Stimulated activated naive CD8-positive, alpha-beta T cell treated with anti-CD3 and anti-CD28 coated beads, Interleukin-15, amount 100 ng/mL, for 72 hours (primary cell): ENCODE measurements around the gene WEE1.
"Not testable (repeated sequence)": the region's sequence is repeated elsewhere in the genome, so short reads cannot be mapped to it uniquely, and the experiment has no call there.

Experiments
- ATAC-seq: fragments of 150-1000 bp; cut with Tn5 transposase; 2 replicates; pipeline ENCODE4 v1.10.0; 2021; ENCODE audit warnings: mild to moderate bottlenecking, moderate library complexity
- DNase-seq, 2 donors: peaks; one replicate each; pipeline ENCODE4 v3.0.0; 2021 to 2022
- H3K27ac Mint-ChIP-seq, 2 donors: one replicate each; pipeline ENCODE4 v1.8.0; 2022; ENCODE audit warnings: mild to moderate bottlenecking in 2 of 2, mixed read lengths in 2 of 2, moderate library complexity in 2 of 2
- H3K27me3 Mint-ChIP-seq: one replicate; pipeline ENCODE4 v1.8.0; 2022; ENCODE audit warnings: mixed read lengths
- H3K4me1 Mint-ChIP-seq: one replicate; pipeline ENCODE4 v1.8.0; 2022; ENCODE audit warnings: mild to moderate bottlenecking, mixed read lengths
- H3K4me3 Mint-ChIP-seq, 2 donors: one replicate each; pipeline ENCODE4 v1.8.0; 2022; ENCODE audit warnings: mild to moderate bottlenecking in 2 of 2, mixed read lengths in 2 of 2, moderate library complexity in 1 of 2
- H3K9me3 Mint-ChIP-seq, 2 donors: one replicate each; pipeline ENCODE4 v1.8.0; 2022; ENCODE audit warnings: mixed read lengths in 2 of 2

WEE1 gene

DNA sequence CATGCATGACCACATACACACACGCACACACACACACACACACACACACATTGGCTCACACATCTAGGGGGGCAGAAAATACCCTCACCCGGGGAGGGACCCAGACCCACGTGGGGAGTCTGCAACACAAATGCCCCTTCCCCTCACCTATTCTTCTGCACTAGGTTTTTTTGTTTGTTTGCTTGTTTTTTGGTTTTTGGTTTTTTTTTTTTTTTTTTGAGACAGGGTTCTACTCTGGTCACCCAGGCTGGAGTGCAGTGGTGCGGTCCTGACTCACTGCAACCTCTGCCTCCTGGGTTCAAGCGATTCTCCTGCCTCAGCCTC, 28.4 kb downstream of the WEE1 start:
- Mint-ChIP-seq H3K9me3 (no peaks in the 10 kb centered on the region), H3K27ac (peak overlapping the region in 1 of 2 donors; percentile 46), H3K27me3 (peaks cover 11% of the 10 kb centered on the region), H3K4me3 (peak overlapping the region; percentile 84 to 90), H3K4me1 (peaks cover 37% of the 10 kb centered on the region)
- peak; percentile 41 for ATAC-seq
- no peak for DNase-seq

DNA sequence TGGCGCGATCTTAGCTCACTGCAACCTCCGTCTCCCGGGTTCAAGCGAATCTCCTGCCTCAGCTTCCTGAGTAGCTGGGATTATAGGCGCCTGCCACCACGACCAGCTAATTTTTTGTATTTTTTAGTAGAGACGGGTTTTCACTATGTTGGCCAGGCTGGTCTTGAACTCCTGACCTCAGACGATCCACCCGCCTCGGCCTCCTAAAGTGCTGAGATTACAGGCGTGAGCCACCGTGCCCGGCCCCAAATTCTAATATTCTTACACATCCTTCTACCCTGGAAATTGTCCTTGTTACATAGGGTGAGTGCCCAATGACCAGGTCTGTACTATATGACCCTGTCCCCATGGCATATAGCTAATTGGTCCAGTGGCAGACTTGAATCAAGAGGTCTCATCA, 29.7 kb downstream of the WEE1 start:
- peaks cover 11% of the 10 kb centered on the region for H3K27me3 Mint-ChIP-seq
- not testable (repeated sequence) for ATAC-seq

DNA sequence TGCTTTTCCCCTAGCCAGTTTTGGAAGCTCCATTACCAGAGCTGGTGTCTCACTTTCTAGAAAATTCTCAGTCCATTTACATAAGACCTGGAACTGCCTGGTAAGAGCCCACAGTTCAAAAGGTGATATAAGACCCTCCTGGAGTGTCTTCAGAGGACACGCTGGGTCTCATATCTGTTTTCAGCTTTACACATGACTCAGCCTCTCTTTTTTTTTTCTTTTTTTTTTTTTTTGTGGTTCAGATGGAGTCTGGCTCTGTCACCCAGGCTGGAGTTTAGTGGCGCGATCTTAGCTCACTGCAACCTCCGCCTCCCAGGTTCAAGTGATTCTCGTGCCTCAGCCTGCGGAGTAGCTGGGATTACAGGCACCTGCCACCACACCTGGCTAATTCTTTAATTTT, 30.7 kb downstream of the WEE1 start:
- H3K9me3 Mint-ChIP-seq, result no peaks in the 10 kb centered on the region
- ATAC-seq (no peak), DNase-seq (no peak)
- H3K4me3 Mint-ChIP-seq, result no peak overlapping the region
- H3K4me1 Mint-ChIP-seq, result peaks cover 41% of the 10 kb centered on the region
- peaks cover 11% of the 10 kb centered on the region for H3K27me3 Mint-ChIP-seq
- no peak overlapping the region for H3K27ac Mint-ChIP-seq

More for the DNA sequence above, 29.7 kb downstream of the WEE1 start:
- H3K27ac Mint-ChIP-seq, DNase-seq, H3K9me3 Mint-ChIP-seq, H3K4me3 Mint-ChIP-seq: not testable (repeated sequence)
- peaks cover 37% of the 10 kb centered on the region for H3K4me1 Mint-ChIP-seq

DNA sequence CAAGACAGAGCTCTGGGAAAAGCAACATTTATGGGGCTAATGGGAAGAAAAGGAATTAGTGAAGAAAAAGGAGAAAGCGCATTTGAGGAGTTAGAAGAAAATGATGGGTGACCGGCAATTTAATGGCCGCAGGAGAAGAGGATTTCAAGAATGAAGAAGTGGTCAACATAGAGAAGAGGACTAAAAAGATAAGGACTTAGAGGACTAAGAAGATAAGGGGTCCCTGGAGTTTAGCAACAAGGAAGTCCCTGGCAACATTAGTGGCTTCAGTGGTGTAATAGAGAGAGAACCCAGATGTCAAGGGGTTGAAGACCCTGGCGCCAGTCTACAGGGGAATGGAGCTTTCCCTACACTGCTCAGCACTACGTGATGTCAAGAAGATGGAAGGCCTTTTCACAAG, 32.3 kb downstream of the WEE1 start:
- ATAC-seq, result no peak
- peaks cover 38% of the 10 kb centered on the region for H3K4me1 Mint-ChIP-seq

DNA sequence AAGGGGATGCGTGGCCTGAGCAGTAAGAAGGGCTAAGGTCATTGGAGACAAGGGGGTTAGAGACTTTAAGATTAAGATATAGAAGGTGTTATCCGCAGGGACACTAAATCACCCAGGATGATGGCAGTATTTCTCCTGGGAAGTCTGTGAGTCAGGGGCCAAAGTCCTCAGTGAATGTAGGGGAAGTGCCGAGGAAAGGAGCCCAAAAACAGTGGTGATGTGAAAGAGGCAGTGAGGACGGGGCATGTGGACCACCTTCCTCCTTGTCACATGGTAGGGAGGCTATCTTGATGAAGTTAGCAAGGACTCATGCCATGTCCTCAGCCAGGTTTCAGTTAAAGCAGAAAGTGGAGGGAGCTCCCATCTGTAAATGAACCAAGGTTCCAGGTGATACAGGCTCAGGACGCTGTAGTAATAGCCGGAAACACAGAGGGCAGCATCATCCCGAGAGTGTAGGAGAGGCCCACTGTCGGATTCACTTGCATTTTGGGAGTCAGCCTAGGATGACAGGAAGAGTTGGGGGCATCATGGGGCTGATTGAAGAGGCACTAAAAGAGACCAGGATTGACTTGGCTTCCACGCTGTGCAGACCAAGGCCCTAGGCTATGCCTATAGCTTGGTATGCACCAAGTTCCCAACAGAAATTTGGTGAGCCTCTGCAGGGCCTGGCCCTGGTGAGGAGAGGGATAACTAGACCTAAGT, 33.5 kb downstream of the WEE1 start:
- no peak for DNase-seq
- Mint-ChIP-seq H3K9me3 (peaks cover 0 to 5% of the 10 kb centered on the region in 2 donors), H3K27me3 (peaks cover 11% of the 10 kb centered on the region), H3K4me1 (peaks cover 34% of the 10 kb centered on the region), H3K4me3 (no peak overlapping the region), H3K27ac (no peak overlapping the region)
- ATAC-seq, result no peak

More for the DNA sequence above, 32.3 kb downstream of the WEE1 start:
- DNase-seq, result no peak
- Mint-ChIP-seq H3K27me3 (peaks cover 11% of the 10 kb centered on the region), H3K4me3 (no peak overlapping the region), H3K27ac (no peak overlapping the region), H3K9me3 (no peaks in the 10 kb centered on the region)

DNA sequence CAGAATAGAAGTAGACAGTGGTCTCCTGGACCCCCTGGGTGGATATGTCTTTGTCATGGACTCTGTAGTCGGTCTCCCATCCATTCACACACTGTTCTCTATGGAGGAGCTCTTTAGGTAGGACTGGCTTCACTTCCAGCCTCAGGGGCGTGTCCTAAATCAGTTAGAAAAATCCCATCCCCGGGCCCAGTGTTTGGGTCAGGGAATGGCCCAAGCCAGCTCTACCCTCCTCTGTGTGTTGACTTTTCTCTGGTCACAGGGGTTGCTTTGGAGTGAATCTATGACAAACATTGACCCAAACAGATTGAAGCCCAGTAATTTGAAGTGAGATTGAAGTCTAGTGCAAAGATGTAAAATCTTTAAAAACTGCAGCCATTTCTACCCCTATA, 34.0 kb downstream of the WEE1 start:
- Mint-ChIP-seq H3K9me3 (peaks cover 0 to 5% of the 10 kb centered on the region in 2 donors), H3K27me3 (peaks cover 11% of the 10 kb centered on the region), H3K4me1 (peaks cover 30% of the 10 kb centered on the region), H3K4me3 (no peak overlapping the region), H3K27ac (no peak overlapping the region)
- ATAC-seq (no peak), DNase-seq (no peak)

DNA sequence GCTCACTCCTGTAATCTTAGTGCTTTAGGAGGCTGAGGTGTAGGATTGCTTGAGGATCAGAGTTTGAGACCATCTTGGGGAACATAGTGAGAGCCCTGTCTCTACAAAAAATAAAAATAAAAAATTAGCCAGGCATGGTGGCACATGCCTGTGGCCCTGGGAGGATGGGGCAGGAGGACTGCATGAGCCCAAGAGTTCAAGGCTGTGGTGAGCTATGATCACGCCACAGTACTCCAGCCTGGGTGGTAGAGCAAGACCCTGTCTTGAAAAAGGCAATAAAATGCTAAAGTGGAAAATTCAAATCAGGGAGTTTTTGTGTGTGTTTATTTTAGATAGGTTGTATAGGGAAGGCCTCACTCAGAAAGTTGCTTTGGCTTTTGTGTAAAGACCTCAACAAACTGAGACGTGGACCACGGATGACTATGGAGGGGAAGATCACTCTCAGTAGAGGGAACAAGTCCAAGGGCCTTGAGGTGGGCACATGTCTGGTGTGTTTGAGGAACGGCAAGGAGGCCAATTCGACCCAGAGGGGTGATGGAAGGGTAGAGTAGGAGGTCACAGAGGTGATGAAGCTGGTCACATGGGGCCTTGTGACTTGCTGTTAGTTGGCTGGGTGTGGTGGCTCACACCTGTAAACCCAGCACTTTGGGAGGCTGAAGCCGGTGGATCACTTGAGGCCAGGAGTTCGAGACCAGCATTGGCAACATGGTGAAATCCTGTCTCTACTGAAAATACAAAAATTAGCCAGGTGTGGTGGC, 35.7 kb downstream of the WEE1 start:
- ATAC-seq (no peak), DNase-seq (no peak)
- peaks cover 36% of the 10 kb centered on the region for H3K4me1 Mint-ChIP-seq
- H3K9me3 Mint-ChIP-seq, result peaks cover 0 to 5% of the 10 kb centered on the region in 2 donors
- H3K27me3 Mint-ChIP-seq, result peaks cover 11% of the 10 kb centered on the region
- H3K27ac Mint-ChIP-seq, result peak overlapping the region in 1 of 2 donors; percentile 66
- no peak overlapping the region for H3K4me3 Mint-ChIP-seq

DNA sequence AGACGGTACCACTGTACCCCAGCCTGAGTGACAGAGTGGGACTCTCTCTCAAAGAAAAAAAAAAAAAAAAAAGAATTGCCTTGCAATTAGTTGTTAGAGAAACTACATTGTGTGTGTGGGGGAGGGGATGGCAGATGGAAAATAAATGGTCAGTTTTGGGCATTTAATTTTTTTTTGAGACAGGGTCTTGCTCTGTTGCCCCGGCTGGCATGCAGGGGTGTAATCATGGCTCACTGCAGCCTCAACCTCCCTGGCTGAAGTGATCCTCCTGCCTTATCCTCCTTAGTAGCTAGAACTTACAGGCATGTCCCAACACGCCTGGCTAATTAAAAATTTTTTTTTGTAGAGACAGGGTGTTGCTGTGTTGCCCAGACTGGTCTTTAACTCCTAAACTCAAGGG, 36.4 kb downstream of the WEE1 start:
- H3K4me1 Mint-ChIP-seq, result peaks cover 43% of the 10 kb centered on the region

DNA sequence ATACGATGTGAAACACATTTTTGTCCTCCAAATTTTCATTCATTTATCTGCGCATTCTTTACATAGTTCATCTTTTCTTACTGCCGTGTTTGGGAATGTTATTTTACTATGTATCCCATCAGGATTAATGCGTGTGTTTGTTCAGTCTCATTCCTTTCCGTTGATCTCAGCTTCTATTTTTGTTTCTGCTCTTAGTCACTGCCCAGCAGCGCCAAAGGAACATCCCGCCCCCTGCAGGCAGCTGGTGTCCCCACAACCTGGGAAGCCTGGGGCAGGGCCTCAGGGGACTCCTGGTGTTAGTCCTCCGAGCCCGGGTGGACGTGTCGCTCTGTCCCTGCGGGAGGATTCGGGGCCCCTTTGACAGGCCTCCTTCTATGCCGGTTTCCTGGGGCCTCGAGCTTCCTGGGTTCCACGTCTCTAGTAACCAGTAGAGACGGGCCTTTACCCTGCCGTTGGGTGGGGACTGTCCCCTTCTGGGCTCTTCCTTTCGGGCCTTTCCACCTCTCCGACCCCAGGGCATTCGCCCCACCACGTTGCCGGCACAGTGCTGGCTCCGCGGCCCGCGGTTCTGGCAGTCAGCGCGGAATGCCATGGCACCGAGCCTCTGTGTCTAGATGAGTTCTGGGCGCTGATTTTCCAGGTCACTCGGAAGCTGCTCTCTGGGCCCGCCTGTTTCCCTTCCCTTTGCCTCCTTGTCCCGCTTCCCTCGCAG, 39.8 kb downstream of the WEE1 start:
- Mint-ChIP-seq H3K4me1 (peaks cover 63% of the 10 kb centered on the region), H3K9me3 (peaks cover 0 to 5% of the 10 kb centered on the region in 2 donors), H3K4me3 (peak overlapping the region; percentile 88 to 90), H3K27me3 (no peaks in the 10 kb centered on the region), H3K27ac (peak overlapping the region; percentile 97)
- ATAC-seq, result peak; percentile 77
- peak; percentile 91 to 93 for DNase-seq

More for the DNA sequence above, 36.4 kb downstream of the WEE1 start:
- Mint-ChIP-seq H3K9me3 (peaks cover 0 to 5% of the 10 kb centered on the region in 2 donors), H3K27ac (no peak overlapping the region), H3K27me3 (peaks cover 11% of the 10 kb centered on the region), H3K4me3 (no peak overlapping the region)
- ATAC-seq (no peak), DNase-seq (no peak)

DNA sequence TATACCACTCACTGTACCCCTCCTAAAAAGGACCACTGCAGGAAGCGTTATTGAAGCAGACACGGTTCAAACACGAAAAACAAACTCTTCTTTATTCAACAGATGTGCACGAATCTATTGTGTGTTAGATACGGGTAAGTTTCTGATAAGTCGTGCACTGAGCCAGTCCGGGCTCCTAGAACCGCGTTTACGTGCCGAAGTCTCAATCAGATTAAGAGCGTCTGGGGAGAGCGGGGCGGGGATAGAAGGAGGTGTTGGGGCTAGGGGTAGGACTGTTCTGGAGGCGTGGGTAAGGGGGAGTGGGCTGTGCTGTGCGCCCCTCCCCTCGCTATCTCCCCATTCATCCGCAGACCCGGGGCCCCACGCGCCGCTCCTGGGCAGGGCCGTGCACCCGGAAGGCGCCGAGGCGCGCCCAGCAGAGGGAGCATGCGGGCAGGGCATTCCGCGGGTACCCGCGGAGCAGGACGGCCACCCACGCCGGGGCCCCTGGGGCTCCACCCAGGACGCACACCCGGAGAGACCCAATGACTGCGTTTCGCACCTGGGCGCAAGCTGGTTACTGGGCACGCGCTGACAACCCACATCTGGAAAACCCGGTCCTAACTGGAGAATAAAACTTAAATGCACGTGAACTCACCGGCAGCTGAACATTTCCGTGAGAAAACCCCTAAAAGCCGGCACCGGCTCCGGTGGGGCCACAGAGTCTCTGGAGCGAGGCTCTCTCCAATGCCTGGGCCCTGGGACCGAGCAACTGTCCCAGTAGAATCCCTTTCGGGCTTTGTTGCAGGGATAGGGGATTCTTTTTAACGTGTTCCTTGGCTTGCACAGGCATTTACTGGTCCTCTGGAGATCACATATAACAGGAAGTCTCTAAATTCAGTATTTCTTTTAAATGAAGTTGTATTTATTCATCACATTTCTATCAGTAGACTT, 40.6 kb downstream of the WEE1 start:
- no peaks in the 10 kb centered on the region for H3K27me3 Mint-ChIP-seq
- peaks cover 0 to 5% of the 10 kb centered on the region in 2 donors for H3K9me3 Mint-ChIP-seq
- H3K27ac Mint-ChIP-seq, result peak overlapping the region; percentile 97
- ATAC-seq (peak; percentile 83), DNase-seq (peak; percentile 94)
- peaks cover 60% of the 10 kb centered on the region for H3K4me1 Mint-ChIP-seq
- peak overlapping the region; percentile 88 to 90 for H3K4me3 Mint-ChIP-seq

DNA sequence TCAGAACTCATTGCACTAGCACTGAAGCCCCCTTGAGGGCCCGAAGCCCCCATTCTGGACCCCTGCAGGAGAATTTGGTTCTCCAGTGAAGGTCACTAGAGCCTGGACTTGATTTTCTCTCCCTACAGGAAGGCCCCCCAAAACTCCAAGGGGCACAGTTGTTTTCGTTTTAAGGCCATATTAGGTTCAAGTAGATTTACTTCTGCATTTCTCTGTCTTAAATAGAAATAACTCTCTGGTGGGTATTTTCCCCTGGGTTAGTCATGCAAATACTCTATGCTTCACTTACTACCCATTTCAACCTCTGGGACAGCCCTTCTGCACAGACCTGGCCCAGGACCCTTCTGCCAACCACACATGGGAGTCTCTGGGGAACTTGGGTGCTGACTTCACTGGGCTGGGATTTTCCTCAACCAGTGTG, 41.6 kb downstream of the WEE1 start:
- H3K9me3 Mint-ChIP-seq, result peaks cover 0 to 5% of the 10 kb centered on the region in 2 donors
- H3K4me1 Mint-ChIP-seq, result peaks cover 55% of the 10 kb centered on the region
- H3K27ac Mint-ChIP-seq, result no peak overlapping the region
- H3K27me3 Mint-ChIP-seq, result no peaks in the 10 kb centered on the region
- DNase-seq, result peak; percentile 17 to 26
- peak overlapping the region in 1 of 2 donors; percentile 90 for H3K4me3 Mint-ChIP-seq
- no peak for ATAC-seq

DNA sequence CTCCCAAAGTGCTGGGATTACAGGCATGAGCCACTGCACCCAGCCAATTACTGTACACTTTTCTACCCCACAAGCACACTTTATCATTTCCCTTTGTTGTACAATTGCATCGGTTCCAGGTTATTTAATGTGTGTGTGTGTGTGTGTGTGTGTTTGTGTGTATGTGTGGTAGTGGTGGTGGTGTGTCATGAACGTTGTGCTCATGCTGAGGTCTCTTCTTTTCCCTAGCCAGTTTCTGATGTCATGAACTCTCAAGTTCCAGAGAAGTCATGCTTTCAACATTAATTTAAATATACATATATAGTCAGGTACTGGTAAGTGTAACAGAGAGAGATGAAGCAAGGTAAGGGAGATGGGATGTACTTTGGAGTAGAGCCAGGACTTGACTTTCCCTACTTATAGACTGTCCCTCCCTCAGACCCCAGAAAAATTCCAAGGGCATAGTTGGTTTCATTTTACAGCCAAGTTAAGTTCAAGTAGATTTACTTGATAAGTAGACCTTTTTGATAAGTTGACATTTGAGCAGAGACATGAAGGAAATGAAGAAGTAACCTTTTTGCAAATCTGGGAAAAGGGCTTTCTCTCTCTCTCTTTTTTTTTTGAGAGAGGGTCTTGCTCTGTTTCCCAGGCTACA, 42.7 kb downstream of the WEE1 start:
- Mint-ChIP-seq H3K27me3 (no peaks in the 10 kb centered on the region), H3K27ac (no peak overlapping the region), H3K4me3 (no peak overlapping the region), H3K9me3 (peaks cover 0 to 2% of the 10 kb centered on the region in 2 donors), H3K4me1 (peaks cover 49% of the 10 kb centered on the region)
- DNase-seq (no peak), ATAC-seq (no peak)

DNA sequence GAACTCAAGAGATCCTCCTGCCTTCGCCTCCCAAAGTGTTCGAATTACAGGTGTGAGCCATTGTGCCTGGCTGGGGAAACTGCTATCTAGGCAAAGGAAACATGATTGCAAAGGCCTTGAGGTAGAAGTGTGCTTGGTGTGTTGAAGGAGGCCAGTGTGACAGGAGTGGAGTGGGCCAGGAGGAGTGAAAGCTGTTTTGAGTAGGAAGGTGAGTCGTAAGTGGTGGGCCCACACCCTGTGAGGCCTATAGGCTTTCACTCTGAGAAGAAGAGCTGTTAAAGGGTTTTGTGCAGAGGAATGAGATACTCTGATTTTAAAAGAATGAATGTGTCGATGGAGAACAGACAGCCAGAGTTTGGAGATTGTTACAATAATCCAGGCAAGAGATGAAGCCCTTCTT, 43.4 kb downstream of the WEE1 start:
- no peak overlapping the region for H3K4me3 Mint-ChIP-seq
- H3K27me3 Mint-ChIP-seq, result no peaks in the 10 kb centered on the region
- DNase-seq, result no peak
- H3K27ac Mint-ChIP-seq, result no peak overlapping the region
- no peak for ATAC-seq
- no peaks in the 10 kb centered on the region for H3K9me3 Mint-ChIP-seq
- peaks cover 45% of the 10 kb centered on the region for H3K4me1 Mint-ChIP-seq

DNA sequence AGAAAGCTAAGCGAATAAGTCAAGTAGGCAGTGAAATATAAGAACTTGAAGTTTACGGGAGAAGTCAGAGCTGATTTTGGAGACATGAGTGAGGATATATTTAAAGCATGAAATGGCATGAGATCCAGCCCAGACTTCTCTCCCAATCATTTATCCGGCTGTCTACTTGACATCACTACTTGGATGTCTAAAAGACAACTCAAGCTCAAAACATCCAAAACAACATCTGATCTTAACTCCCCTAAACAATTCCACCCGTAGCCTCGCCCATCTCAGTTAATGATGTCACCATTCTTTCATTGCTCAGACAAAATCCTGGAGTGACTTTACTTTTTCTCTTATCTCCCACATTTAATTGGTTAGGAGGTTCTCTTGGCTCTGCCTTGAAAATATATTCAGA, 44.5 kb downstream of the WEE1 start:
- H3K4me1 Mint-ChIP-seq, result peaks cover 39% of the 10 kb centered on the region

More for the DNA sequence above, 44.5 kb downstream of the WEE1 start:
- no peaks in the 10 kb centered on the region for H3K27me3 Mint-ChIP-seq
- H3K27ac Mint-ChIP-seq, result no peak overlapping the region
- ATAC-seq (no peak), DNase-seq (no peak)
- H3K9me3 Mint-ChIP-seq, result no peaks in the 10 kb centered on the region
- no peak overlapping the region for H3K4me3 Mint-ChIP-seq
